ENCODE data around the gene SLC12A4.

- no peak for TF ChIP-seq CTCF (IDR thresholded peaks at IDR 0.05)
- no peak for TF ChIP-seq POLR2A (IDR thresholded peaks at IDR 0.05)
These were observed 6.3 kb downstream of the SLC12A4 start for GRCh38 chr16:67962135-67962534.

All from uterus (tissue), 2 donors.